Measurements from ENCODE around the gene GPR155.
"Not testable (repeated sequence)": the region's sequence is repeated elsewhere in the genome, so short reads cannot be mapped to it uniquely, and the experiment has no call there.

GPR155 gene

GRCh38 chr2:174491947-174492346 is 5.1 kb upstream of the GPR155 start:
- no peak overlapping the region for H3K4me3 ChIP-seq
- no peak overlapping the region for H3K27ac ChIP-seq
- TF ChIP-seq, protein P1, sequence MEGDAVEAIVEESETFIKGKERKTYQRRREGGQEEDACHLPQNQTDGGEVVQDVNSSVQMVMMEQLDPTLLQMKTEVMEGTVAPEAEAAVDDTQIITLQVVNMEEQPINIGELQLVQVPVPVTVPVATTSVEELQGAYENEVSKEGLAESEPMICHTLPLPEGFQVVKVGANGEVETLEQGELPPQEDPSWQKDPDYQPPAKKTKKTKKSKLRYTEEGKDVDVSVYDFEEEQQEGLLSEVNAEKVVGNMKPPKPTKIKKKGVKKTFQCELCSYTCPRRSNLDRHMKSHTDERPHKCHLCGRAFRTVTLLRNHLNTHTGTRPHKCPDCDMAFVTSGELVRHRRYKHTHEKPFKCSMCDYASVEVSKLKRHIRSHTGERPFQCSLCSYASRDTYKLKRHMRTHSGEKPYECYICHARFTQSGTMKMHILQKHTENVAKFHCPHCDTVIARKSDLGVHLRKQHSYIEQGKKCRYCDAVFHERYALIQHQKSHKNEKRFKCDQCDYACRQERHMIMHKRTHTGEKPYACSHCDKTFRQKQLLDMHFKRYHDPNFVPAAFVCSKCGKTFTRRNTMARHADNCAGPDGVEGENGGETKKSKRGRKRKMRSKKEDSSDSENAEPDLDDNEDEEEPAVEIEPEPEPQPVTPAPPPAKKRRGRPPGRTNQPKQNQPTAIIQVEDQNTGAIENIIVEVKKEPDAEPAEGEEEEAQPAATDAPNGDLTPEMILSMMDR (IDR thresholded peaks at IDR 0.05) = no peak
- DNase-seq (ENCODE audit: low spot score) = no peak

DNA sequence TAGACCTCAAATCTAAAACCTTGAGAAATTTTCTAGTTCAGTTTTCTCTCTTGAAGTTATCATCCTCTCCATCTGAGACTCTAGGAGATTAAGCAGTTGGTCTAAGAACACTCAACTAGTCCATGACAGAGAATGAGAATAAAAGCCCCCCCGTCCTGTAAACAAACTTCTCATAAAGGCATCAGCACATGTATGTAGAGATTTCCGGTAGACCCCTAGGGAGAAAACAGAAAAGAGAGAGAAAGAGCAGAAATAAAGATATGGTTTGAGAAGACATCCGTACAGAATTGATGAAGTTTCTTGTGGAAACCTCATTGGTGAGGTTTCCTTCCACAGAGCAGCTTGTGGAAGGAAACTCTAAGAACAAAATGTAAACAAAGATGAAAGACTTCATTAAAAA is 3.2 kb upstream of the GPR155 start:
- no peak for DNase-seq (ENCODE audit: low spot score)
- Histone ChIP-seq H3K27ac (no peak overlapping the region), H3K4me3 (no peak overlapping the region)
- TF ChIP-seq, protein P1 (IDR thresholded peaks at IDR 0.05) = no peak

DNA sequence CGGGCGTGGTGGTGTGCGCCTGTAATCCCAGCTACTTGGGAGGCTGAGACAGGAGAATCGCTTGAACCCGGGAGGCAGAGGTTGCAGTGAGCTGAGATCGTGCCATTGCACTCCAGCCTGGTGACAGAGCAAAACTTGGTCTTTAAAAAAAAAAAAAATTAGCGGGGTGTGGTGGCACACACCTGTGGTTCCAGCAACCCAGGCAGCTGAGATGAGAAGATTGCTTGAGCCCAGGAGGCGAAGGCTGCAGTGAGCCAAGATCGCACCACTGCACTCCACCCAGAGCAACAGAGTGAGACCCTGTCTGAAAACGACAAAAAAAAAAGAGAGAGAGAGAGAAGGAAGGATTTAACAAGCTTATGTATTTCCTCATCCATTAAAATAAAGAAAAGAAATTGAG is 2.7 kb upstream of the GPR155 start:
- not testable (repeated sequence) for H3K4me3 ChIP-seq

DNA sequence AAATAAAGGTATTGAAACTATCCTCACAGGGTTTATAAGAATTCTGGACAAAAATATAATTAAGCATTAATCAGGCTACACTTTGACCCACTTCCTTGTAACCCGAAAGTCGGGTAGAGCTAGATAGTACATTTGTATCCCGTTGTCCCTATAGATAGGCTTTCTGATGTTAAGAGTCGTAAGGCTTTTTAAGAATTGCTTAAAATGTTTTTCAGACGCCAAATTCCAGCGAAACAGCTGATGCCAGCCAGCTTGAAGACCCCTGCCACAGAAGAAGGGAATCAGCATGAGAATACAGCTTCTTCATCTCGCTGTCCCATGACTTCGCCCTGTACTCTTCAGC is 962 bp upstream of the GPR155 start:
- TF ChIP-seq, protein P1 (IDR thresholded peaks at IDR 0.05) = no peak

More for the DNA sequence above, 2.7 kb upstream of the GPR155 start:
- not testable (repeated sequence) for H3K27ac ChIP-seq; DNase-seq (ENCODE audit: low spot score)

DNA sequence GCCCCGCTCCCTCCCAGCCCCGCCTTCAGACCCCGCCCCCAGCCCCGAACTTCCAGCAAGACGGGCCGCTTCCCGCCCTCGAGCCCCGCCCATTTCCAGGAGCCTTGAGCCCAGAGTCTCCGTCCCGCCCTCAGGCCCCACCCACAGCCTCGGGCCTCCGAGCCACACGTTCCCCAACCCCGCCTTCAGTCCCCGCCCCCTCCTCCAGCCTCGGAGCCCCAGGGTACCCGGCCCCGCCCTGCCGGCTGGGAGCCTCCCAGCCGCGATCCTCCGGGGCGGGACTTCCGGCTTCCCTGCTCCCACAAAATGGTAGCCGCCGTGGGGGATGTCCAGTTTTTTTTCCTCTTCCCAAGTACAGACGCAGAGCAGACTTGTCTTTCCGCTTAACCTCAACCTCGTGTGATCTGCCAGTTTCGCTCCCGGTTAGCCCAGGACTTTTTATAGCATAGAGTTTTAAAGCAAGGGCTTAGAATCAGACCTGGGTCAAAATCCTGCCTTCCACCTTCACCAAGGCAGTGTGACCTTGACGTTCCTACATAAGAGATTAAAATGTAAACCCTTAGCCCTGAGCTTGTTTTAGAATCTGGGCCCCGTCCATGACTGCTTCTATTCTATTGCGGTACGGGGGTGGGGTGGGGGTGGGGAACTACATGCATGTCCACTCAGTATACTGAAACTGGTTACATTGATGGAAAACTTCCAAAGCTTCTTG is 435 bp upstream of the GPR155 start:
- DNase-seq (ENCODE audit: low spot score) = peak; percentile 99

More for the DNA sequence above, 962 bp upstream of the GPR155 start:
- peak overlapping the region; percentile 90 for H3K4me3 ChIP-seq
- H3K27ac ChIP-seq = peak overlapping the region in 1 of 2 donors; percentile 70
- DNase-seq (ENCODE audit: low spot score) = no peak

DNA sequence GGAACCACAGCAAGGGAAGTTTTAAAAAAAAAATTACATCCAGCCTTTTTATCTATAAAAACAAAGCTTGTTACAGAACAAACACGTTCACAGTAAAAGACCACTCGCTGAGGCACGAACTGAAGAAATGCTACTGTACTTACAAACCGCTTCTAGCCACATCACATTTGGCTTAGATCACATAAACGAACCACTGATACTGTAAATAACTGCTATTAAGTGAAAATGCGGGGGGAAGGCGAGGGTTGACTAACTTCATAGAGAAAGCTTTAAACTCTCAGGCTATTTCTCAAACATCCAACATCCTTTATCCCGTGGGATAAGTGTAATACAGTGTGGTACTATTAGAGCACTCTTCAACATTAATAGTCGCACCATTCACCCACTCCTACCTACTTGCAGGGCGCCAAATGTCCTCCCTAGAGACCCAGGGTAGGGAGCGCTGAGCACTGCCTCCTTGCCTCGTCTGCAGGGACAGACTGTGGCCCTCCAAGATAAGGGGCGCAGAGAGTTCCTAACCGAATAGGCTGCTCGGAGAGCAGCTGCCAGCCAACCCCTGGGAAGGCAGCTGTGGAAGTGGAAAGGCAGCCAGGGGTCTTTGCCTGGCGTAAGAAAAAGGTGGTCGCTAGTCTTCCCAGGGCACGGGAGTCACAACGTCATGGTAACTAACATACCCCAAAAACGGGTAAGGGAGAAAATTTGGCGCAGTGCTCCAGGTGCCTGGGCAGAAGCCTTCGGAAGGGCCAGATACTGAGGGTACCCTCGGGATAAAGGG is 854 bp downstream of the GPR155 start:
- no peak for DNase-seq (ENCODE audit: low spot score)
- Histone ChIP-seq H3K27ac (peak overlapping the region; percentile 67 to 86), H3K4me3 (peak overlapping the region; percentile 90)
- TF ChIP-seq, protein P1 (IDR thresholded peaks at IDR 0.05) = no peak

More for the DNA sequence above, 435 bp upstream of the GPR155 start:
- Histone ChIP-seq H3K27ac (peak overlapping the region; percentile 47 to 86), H3K4me3 (peak overlapping the region; percentile 90)
- TF ChIP-seq, protein P1 (IDR thresholded peaks at IDR 0.05) = no peak

GRCh38 chr2:174485045-174485444 is 1.8 kb downstream of the GPR155 start:
- H3K27ac ChIP-seq; DNase-seq (ENCODE audit: low spot score): not testable (repeated sequence)
- peak overlapping the region; percentile 90 for H3K4me3 ChIP-seq

- H3K4me3 ChIP-seq = no peak overlapping the region
- TF ChIP-seq, protein P1 (IDR thresholded peaks at IDR 0.05) = no peak
Observed at GRCh38 chr2:174484573-174484972, 2.3 kb downstream of the GPR155 start.

More at GRCh38 chr2:174484573-174484972, 2.3 kb downstream of the GPR155 start:
- no peak overlapping the region for H3K27ac ChIP-seq
- no peak for DNase-seq (ENCODE audit: low spot score)
